Cardiac atrium fibroblast (primary cell): ENCODE data around the gene KIF1C. TPM values are rescaled to one million over a fixed set of nuclear protein-coding genes. Genes with fewer than 3 reads are reported as not detected.

Experiments
- total RNA-seq: library from RNA; depleted of rRNA; stranded (reverse); fragments of >200 nt; gene quantifications from 2 replicates; pipeline ENCODE4 v1.2.3, GENCODE V29; 2015

KIF1C gene
- total RNA-seq: 57.9 and 62.5 TPM in 2 replicates

DNA sequence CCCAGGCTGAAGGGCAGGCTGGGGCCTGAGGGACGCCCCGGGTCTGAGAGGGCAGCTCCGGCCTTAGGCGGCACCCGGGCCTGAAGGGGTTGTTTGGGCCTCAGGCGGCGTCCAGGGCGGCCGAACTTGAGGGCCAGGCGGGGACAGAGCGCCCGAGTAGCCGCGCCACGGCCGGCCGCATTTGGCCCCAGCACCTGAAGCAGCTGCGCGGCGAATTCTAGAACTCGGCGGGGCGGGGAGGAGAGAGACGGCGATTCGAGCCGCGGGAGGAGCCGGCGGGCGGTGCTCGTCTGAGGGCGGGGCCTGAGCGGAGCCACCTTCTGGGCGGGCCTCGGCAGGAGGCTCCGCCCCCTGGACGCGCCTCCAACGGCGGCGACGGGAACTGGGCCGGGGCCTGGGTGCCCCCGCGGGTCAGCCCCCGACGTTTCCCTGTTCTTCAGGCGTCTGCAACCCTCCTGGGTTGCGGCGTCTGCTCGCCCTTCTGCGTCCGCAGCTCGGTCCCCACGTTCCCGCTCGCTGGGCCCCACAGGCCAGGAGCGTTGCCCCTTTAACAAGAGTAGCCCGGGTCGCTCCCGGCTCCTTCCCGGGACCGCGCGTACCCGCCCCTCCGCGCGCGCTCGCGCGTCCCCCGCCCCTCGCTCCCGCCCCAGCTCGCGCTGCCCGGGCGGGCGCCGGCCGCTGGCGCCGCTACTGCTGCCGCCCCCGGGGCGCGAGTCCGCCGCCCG, at the start of gene KIF1C, which contains the start of gene INCA1:
Gene KIF1C (plus strand): TSS at position 649 of the 725 bp plus-strand sequence. CDS start 2,297 bp downstream, outside the sequence.
Gene INCA1 (minus strand): TSS at position 221 of the 725 bp plus-strand sequence. CDS start 3,085 bp downstream, outside the sequence.

DNA sequence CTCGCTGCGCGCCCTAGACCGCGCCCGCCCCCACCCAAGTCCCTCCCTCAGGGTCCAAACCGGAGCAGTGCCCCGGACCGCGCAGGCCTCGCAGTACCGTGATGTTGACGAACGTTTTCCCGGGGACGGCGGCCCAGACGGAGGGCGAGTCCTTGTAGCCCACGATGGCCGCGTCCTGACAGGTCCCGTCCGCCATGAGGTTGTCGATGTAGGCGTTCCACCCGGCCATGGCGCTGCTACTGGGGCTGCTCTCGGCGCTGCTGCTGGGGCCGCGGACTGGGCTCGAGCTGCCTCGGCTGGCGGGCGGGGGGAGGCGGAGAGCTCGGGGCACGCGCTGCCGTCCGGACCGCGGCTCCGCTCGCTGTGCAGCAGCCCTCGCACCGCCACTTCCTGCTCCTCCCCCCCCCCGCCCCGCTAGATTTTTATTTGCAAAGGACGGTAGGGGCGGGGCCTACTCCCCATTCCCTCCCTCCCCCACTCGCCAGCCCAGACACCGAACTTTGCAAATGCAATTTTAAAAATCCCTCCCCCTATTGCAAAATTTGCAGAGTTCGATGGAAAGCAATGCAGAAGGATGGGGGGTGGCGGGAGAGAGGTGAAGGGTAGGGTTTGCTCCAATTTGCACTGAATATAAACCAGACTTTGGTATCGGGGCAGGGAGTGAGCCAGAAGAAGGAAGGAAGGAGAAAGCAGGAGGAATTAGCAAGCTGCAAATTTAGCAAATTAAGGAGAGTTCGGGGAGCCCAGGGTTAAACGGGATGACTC, 49.4 kb upstream of the KIF1C start, which contains the start of gene PFN1:
Gene PFN1 (minus strand): TSS at position 365 of the 765 bp plus-strand sequence. CDS start 136 bp downstream, at position 229.

GRCh38 chr17:4950746-4951204, 47.0 kb upstream of the KIF1C start, which contains the start of gene ENO3:
ENO3 (plus strand) TSS chr17:4951119; CDS start chr17:4951830, 711 bp downstream.

GRCh38 chr17:4967539-4968485, 29.9 kb upstream of the KIF1C start, which contains the start of gene SPAG7:
SPAG7 (minus strand) TSS chr17:4967817; CDS start chr17:4967804, 13 bp downstream.

DNA sequence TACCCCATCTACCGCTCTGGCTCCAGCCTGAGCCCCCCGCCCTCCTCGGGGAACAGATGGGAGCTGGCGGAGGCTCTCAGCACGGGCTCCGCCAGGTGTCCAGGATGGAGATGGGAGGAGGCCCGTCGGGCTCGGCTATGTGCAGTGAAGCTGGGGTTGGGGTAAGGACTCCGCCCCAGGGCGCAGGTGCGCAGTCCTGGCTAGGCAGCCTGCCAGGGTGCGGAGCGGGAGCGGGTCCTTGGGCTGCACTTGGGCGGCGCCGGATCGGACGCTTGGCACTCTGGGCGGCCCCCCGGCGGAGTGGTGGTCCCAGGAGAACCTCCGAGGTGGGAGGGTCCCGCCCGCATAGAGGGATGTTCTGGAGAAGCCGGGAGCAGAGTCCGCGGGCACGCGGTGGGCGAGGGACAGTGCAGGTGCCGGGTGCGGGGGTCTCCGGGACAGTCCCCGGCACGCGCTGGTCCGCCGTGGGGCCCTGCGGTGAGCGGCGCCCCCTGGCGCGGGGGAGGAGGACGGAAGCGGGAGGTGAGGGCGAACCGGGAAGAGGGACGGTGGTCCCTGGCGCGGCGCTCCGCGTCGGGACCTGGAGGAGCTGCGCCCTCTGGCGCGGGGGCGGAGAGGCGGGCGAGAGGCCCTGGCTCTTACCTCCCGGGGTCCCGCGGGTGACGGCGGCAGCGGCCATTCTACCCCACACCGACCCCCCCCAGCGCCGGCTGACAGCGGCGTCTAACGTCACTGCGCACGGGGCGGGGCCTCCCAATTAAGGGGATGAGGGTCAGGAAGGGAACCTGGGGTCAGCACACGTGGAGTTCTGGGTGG, 10.6 kb upstream of the KIF1C start, which contains the start of gene CAMTA2:
Gene CAMTA2 (minus strand): TSS at position 725 of the 816 bp plus-strand sequence. CDS start 1,453 bp downstream, outside the sequence.

GRCh38 chr17:5035315-5035714, 37.6 kb downstream of the KIF1C start, which contains the start of gene SLC52A1:
SLC52A1 (minus strand) TSS chr17:5035426; CDS start chr17:5034606, 820 bp downstream.

Other genes with a start within 250 kb of the KIF1C start
- gene TM4SF5, start 226.1 kb upstream of the KIF1C start, total RNA-seq: not detected in 2 replicates
- 0.18 TPM in 1 of 2 replicates, not detected in the other for gene VMO1, start 211.6 kb upstream of the KIF1C start, total RNA-seq
- gene GLTPD2, start 209.0 kb upstream of the KIF1C start, total RNA-seq: not detected in 2 replicates
- gene PSMB6, start 201.8 kb upstream of the KIF1C start, total RNA-seq: 159 and 177 TPM in 2 replicates
- 13.9 and 19.5 TPM in 2 replicates for gene PLD2, start 190.8 kb upstream of the KIF1C start, total RNA-seq
- 23.8 TPM in 2 replicates for gene MINK1, start 164.6 kb upstream of the KIF1C start, total RNA-seq
- 4.9 and 8.9 TPM in 2 replicates for gene C17orf107, start 98.4 kb upstream of the KIF1C start, total RNA-seq
- gene CHRNE, start 94.9 kb upstream of the KIF1C start, total RNA-seq: 0.72 and 0.81 TPM in 2 replicates
- gene GP1BA, start 65.7 kb upstream of the KIF1C start, total RNA-seq: not detected in 2 replicates
- gene SLC25A11, start 57.9 kb upstream of the KIF1C start, total RNA-seq: 37.5 and 40.3 TPM in 2 replicates
- 53.0 and 53.6 TPM in 2 replicates for gene RNF167, start 57.7 kb upstream of the KIF1C start, total RNA-seq
- gene PFN1, start 49.4 kb upstream of the KIF1C start, total RNA-seq: 672 and 1,023 TPM in 2 replicates
- gene ENO3, start 46.8 kb upstream of the KIF1C start, total RNA-seq: 1.3 TPM in 1 of 2 replicates, not detected in the other
- gene SPAG7, start 30.1 kb upstream of the KIF1C start, total RNA-seq: 43.7 and 50.1 TPM in 2 replicates
- 17.5 and 21.7 TPM in 2 replicates for gene CAMTA2, start 10.3 kb upstream of the KIF1C start, total RNA-seq
- 0.54 TPM in 1 of 2 replicates, not detected in the other for gene INCA1, start 428 bp upstream of the KIF1C start, total RNA-seq
- gene SLC52A1, start 37.5 kb downstream of the KIF1C start, total RNA-seq: 0.18 TPM in 1 of 2 replicates, not detected in the other
- 0.72 and 0.81 TPM in 2 replicates for gene ZFP3, start 80.5 kb downstream of the KIF1C start, total RNA-seq
- gene ZNF232, start 113.9 kb downstream of the KIF1C start, total RNA-seq: 3.1 and 6.5 TPM in 2 replicates
- not detected in 2 replicates for gene USP6, start 118.1 kb downstream of the KIF1C start, total RNA-seq
- gene ZNF594, start 193.9 kb downstream of the KIF1C start, total RNA-seq: 2.3 and 3.1 TPM in 2 replicates
- not detected in 2 replicates for gene SCIMP, start 236.9 kb downstream of the KIF1C start, total RNA-seq